CD8-positive, alpha-beta memory T cell (primary cell): ENCODE data around the gene PTCD1. TPM values are rescaled to one million over a fixed set of nuclear protein-coding genes. Genes with fewer than 3 reads are reported as not detected.

Source experiments
- CTCF ChIA-PET: fragments of 350-600 bp; sonication (Branson Sonifier 250); formaldehyde crosslinking; loops from one replicate; lab custom pipeline; 2021; ENCODE audit warnings: antibody characterized with exemption; lab: Charles Lee
- POLR2A ChIA-PET: fragments of 350-600 bp; sonication (Branson Sonifier 250); formaldehyde crosslinking; loops from one replicate; lab custom pipeline; 2021; ENCODE audit warnings: antibody characterized with exemption; lab: Charles Lee
- DNase-seq, 5 donors: peaks; one replicate each; pipeline versions ENCODE4 v3.0.0 to v3.0.0-alpha.2; 2020 to 2022; ENCODE audit warnings: mixed read lengths in 1 of 5
- H3K27ac ChIP-seq: one replicate; pipeline ENCODE4 v1.7.0; 2013; ENCODE audit warnings: low read depth, mild to moderate bottlenecking, low read length, moderate library complexity
- H3K27me3 ChIP-seq: 2 replicates; pipeline ENCODE4 v1.7.0; 2013; ENCODE audit warnings: low read length, mild to moderate bottlenecking; ENCODE audit not compliant: insufficient read depth, poor library complexity, severe bottlenecking
- H3K36me3 ChIP-seq: 2 replicates; pipeline ENCODE4 v1.7.0; 2013; ENCODE audit warnings: mild to moderate bottlenecking, low read length, moderate library complexity; ENCODE audit not compliant: insufficient read depth
- H3K4me1 ChIP-seq: 2 replicates; pipeline ENCODE4 v1.7.0; 2013; ENCODE audit warnings: mild to moderate bottlenecking, low read length, moderate library complexity; ENCODE audit not compliant: insufficient read depth
- H3K4me3 ChIP-seq: 2 replicates; pipeline ENCODE4 v1.7.0; 2013; ENCODE audit warnings: mild to moderate bottlenecking, low read length
- H3K9me3 ChIP-seq: 2 replicates; pipeline ENCODE4 v1.7.0; 2013; ENCODE audit warnings: mild to moderate bottlenecking, low read length
- H3K27ac Mint-ChIP-seq, 8 donors: one replicate each; pipeline ENCODE4 v1.8.0; 2020 to 2021; ENCODE audit warnings: mixed read lengths in 8 of 8, mild to moderate bottlenecking in 6 of 8, inconsistent platforms in 3 of 8, moderate library complexity in 3 of 8
- H3K27me3 Mint-ChIP-seq, 2 donors: one replicate each; pipeline ENCODE4 v1.8.0; 2020 to 2021; ENCODE audit warnings: mixed read lengths in 2 of 2, mild to moderate bottlenecking in 1 of 2, moderate library complexity in 1 of 2
- H3K36me3 Mint-ChIP-seq, 3 donors: one replicate each; pipeline ENCODE4 v1.8.0; 2020 to 2021; ENCODE audit warnings: mixed read lengths in 3 of 3, inconsistent platforms in 1 of 3, mild to moderate bottlenecking in 1 of 3
- H3K4me1 Mint-ChIP-seq, 3 donors: one replicate each; pipeline ENCODE4 v1.8.0; 2020 to 2021; ENCODE audit warnings: mixed read lengths in 3 of 3, inconsistent platforms in 1 of 3, mild to moderate bottlenecking in 1 of 3
- H3K4me3 Mint-ChIP-seq, 7 donors: one replicate each; pipeline ENCODE4 v1.8.0; 2020 to 2021; ENCODE audit warnings: mixed read lengths in 7 of 7, mild to moderate bottlenecking in 6 of 7, moderate library complexity in 4 of 7, inconsistent platforms in 2 of 7
- H3K9me3 Mint-ChIP-seq, 5 donors: one replicate each; pipeline ENCODE4 v1.8.0; 2020 to 2022; ENCODE audit warnings: mixed read lengths in 5 of 5, mild to moderate bottlenecking in 3 of 5, moderate library complexity in 2 of 5, inconsistent platforms in 1 of 5
- polyA plus RNA-seq: library from polyadenylated mRNA; unstranded; fragments of 300-500 nt; fragmentation: Illumina TruSeq; gene quantifications from one replicate; pipeline ENCODE4 v1.2.3, GENCODE V29; 2021
- total RNA-seq, 2 experiments: library from RNA; stranded (reverse); gene quantifications; one replicate each; pipeline ENCODE4 v1.2.3, GENCODE V29; 2021

PTCD1 gene
- total RNA-seq (10 to 100 TPM in 1 of 2 experiments, 1 to 10 TPM in 1; 8.4 to 11.4 TPM), polyA plus RNA-seq (4.5 TPM)

DNA sequence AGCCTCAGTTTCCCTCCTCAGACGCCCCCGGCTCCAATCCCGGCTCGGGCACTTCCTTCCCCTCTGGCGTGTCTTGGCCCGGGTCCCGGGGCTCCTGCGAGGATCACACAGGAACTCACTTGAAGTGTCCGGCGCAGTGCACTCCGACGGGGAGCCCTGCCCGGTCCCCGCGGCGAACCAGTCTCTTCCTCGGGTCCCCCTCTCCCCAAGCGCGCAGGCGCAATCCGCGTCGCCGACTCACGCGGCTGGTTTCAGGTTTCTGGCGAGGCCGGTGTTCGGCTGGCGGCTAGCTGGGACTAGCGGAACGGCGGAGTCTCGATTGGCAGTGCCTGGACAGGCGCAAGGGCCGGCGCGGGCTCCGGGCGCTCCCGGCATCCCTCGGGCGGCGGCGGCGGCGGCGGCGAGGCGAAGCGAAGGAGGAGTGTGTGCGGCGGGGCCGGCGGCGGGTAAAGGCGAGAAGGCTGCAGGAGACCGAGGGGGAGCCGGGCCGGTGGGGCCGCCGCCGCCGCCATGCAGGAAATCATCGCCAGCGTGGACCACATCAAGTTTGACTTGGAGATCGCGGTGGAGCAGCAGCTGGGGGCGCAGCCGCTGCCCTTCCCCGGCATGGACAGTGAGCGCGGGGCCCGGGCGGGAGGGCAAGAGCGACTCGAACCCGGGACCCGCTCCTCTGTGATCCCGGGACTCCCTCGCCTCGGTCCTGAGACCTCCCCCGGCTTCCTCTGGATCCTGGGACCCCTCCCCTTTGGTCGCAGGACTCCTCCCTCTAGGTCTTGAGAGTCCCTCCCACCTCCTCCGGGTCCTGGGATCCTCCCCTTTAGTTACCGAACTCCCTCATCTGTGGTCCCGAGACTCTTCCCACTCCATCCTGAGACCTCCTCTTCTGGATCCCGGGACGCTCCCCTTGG lies at the start of gene PTCD1, which contains the start of gene CPSF4:
TSS of gene PTCD1 (minus strand) at position 226 of the 908 bp plus-strand sequence. CDS start 3,556 bp downstream, outside the sequence.
TSS of gene CPSF4 (plus strand) at position 371 of the 908 bp plus-strand sequence. CDS start at position 511, 140 bp downstream.
- Histone ChIP-seq H3K27ac (peak within 1 kb of the TSS; percentile 84), H3K4me3 (peak within 1 kb of the TSS; percentile 90), H3K27me3 (no peaks in the 10 kb centered on the region), H3K9me3 (no peaks in the 10 kb centered on the region), H3K4me1 (peaks cover 11% of the 10 kb centered on the region), H3K36me3 (no peaks in the 10 kb centered on the region)
- Mint-ChIP-seq H3K9me3 (no peaks in the 10 kb centered on the region), H3K27me3 (no peaks in the 10 kb centered on the region), H3K4me3 (peak within 1 kb of the TSS; percentile 94 to 99 (median 97)), H3K4me1 (peaks cover 26 to 46% (median 36%) of the 10 kb centered on the region in 3 donors), H3K27ac (peak within 1 kb of the TSS; percentile 84 to 98 (median 94)), H3K36me3 (peaks cover 0 to 33% (median 2%) of the 10 kb centered on the region in 3 donors)
- DNase-seq = peak; percentile 76 to 90 (median 81)
- ChIA-PET POLR2A (interaction anchor here (0.5 to 2.0 kb wide), 12 partner anchors 8 to 1003 kb away, joined by 3 to 10 read pairs (median 4); partner anchors contain the start of genes ARPC1A, BUD31, PDAP1 and ZKSCAN5), CTCF (interaction anchor here (1.8 kb wide), 1 partner anchor 10 kb away, joined by 6 read pairs; no protein-coding TSS in a partner anchor)

DNA sequence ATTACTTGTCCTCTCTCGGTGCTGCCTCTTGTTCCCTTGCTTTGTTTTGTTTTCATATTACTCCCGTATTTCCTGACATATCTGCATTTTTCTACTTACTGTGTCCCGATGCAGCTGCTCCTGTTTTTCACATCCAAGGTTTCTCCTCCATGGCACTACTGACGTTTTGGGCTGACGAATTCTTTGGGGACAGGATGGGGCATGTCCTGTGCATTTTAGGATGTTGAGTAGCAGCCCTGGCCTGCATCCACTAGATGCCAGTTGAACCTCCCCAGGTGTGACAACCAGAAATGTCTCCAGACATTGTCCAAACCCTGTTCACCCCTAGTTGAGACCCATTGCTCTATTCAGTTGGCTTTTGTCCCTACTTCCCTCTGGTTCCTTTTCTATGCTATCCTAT lies 46.5 kb upstream of the PTCD1 start:
- H3K36me3 Mint-ChIP-seq = peaks cover 0 to 54% (median 6%) of the 10 kb centered on the region in 3 donors

DNA sequence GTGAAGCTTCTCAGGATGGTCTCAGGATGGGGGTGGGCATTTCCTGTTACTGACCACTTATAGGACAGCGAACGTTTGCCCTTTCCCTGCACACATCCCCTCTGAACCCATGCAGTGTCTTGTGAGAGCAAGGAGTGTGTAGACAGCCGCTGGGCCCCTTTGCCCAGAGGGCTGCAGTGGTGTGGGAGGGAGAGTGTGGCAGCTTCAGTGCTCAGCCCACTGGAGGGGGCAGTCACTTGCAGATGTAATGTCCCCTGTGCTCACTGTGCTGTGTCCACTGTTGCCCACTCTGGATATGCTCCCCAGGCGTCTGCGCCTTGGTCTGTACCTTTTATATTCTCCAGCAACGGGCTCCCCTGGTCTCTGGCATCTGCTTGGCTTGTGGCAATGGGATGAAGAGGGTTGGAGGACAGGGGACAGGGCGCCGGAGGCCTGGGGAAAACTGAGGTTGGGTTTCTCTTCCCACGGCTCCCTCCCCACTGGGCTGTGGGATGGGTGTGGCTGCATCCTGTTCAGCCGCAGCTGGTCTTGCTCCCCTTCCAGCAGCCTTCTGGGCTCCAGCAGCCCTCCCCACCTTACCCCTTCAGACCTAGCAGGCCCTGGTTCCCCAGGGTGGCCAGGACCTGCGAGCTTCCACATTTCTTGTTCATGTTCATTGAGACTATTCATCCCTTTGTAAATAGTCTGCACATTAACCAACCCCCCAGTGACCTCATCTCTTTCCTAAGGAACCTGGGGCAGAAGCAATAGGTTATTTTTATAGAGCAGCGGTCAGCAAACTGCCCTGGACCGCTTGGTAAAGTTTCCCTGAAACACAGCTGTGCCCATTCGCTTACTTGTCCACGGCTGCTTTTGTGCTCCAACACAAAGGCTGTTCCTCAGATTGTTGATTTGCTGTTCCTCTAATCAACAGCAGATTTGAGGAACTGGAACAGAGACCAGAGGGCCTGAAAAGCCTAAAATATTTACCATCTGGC lies 40.2 kb upstream of the PTCD1 start:
- peak overlapping the region; percentile 47 to 82 (median 70) for H3K27ac Mint-ChIP-seq
- no peak overlapping the region for H3K27ac ChIP-seq
- CTCF ChIA-PET = no interaction called here

More for the DNA sequence above, 46.5 kb upstream of the PTCD1 start:
- ChIA-PET POLR2A (no interaction called here), CTCF (no interaction called here)
- H3K27me3 Mint-ChIP-seq = no peaks in the 10 kb centered on the region
- DNase-seq = no peak
- H3K4me1 Mint-ChIP-seq = peaks cover 0 to 10% (median 9%) of the 10 kb centered on the region in 3 donors
- H3K4me1 ChIP-seq = no peaks in the 10 kb centered on the region
- no peak overlapping the region for H3K4me3 ChIP-seq
- no peaks in the 10 kb centered on the region for H3K27me3 ChIP-seq
- H3K9me3 ChIP-seq = no peaks in the 10 kb centered on the region
- no peaks in the 10 kb centered on the region for H3K9me3 Mint-ChIP-seq
- no peak overlapping the region for H3K27ac ChIP-seq
- no peaks in the 10 kb centered on the region for H3K36me3 ChIP-seq
- no peak overlapping the region for H3K27ac Mint-ChIP-seq
- H3K4me3 Mint-ChIP-seq = no peak overlapping the region

GRCh38 chr7:99476107-99476506 lies 37.5 kb upstream of the PTCD1 start:
- H3K27ac Mint-ChIP-seq = peak overlapping the region in 3 of 8 donors; percentile 25 to 68 (median 50)
- POLR2A ChIA-PET = interaction anchor here (0.6 to 1.4 kb wide), 2 partner anchors 29 to 85 kb away, joined by 3 to 8 read pairs; partner anchors contain the start of gene ZKSCAN5
- H3K4me1 ChIP-seq = peaks cover 27% of the 10 kb centered on the region

More for the DNA sequence above, 40.2 kb upstream of the PTCD1 start:
- Histone ChIP-seq H3K36me3 (peaks cover 8% of the 10 kb centered on the region), H3K9me3 (no peaks in the 10 kb centered on the region), H3K4me3 (no peak overlapping the region), H3K4me1 (peaks cover 20% of the 10 kb centered on the region), H3K27me3 (no peaks in the 10 kb centered on the region)
- POLR2A ChIA-PET = no interaction called here
- Mint-ChIP-seq H3K27me3 (no peaks in the 10 kb centered on the region), H3K4me1 (peaks cover 22 to 36% (median 23%) of the 10 kb centered on the region in 3 donors), H3K9me3 (no peaks in the 10 kb centered on the region), H3K36me3 (peaks cover 0 to 40% (median 0%) of the 10 kb centered on the region in 3 donors), H3K4me3 (peak overlapping the region in 4 of 7 donors; percentile 11 to 47 (median 28))
- DNase-seq = no peak

GRCh38 chr7:99473315-99473596 lies 34.7 kb upstream of the PTCD1 start:
- peaks cover 30 to 43% (median 31%) of the 10 kb centered on the region in 3 donors for H3K4me1 Mint-ChIP-seq
- Histone ChIP-seq H3K27ac (peak overlapping the region; percentile 78), H3K36me3 (no peaks in the 10 kb centered on the region), H3K4me3 (peak overlapping the region; percentile 83), H3K27me3 (no peaks in the 10 kb centered on the region), H3K9me3 (no peaks in the 10 kb centered on the region), H3K4me1 (peaks cover 15% of the 10 kb centered on the region)
- peak overlapping the region; percentile 86 to 97 (median 94) for H3K4me3 Mint-ChIP-seq
- H3K27me3 Mint-ChIP-seq = peaks cover 0 to 3% of the 10 kb centered on the region in 2 donors
- ChIA-PET CTCF (interaction anchor here (1.1 to 1.9 kb wide), 2 partner anchors 27 to 32 kb away, joined by 3 to 6 read pairs; partner anchors contain the start of genes ZKSCAN5 and ZNF394), POLR2A (interaction anchor here (1.4 kb wide), 1 partner anchor 26 kb away, joined by 4 read pairs; the partner anchor contains the start of gene ZNF394)
- DNase-seq = no peak
- H3K9me3 Mint-ChIP-seq = no peaks in the 10 kb centered on the region
- H3K27ac Mint-ChIP-seq = peak overlapping the region; percentile 52 to 95 (median 87)
- H3K36me3 Mint-ChIP-seq = peaks cover 0 to 19% (median 0%) of the 10 kb centered on the region in 3 donors

More at GRCh38 chr7:99476107-99476506, 37.5 kb upstream of the PTCD1 start:
- Mint-ChIP-seq H3K4me1 (peaks cover 36 to 53% (median 38%) of the 10 kb centered on the region in 3 donors), H3K4me3 (no peak overlapping the region), H3K27me3 (no peaks in the 10 kb centered on the region), H3K9me3 (no peaks in the 10 kb centered on the region), H3K36me3 (peaks cover 0 to 37% (median 0%) of the 10 kb centered on the region in 3 donors)
- no peak overlapping the region for H3K27ac ChIP-seq
- DNase-seq = no peak
- no peak overlapping the region for H3K4me3 ChIP-seq
- peaks cover 8% of the 10 kb centered on the region for H3K36me3 ChIP-seq
- H3K9me3 ChIP-seq = no peaks in the 10 kb centered on the region
- H3K27me3 ChIP-seq = no peaks in the 10 kb centered on the region
- CTCF ChIA-PET = interaction anchor here (0.9 kb wide), 1 partner anchor 12 kb away, joined by 3 read pairs; no protein-coding TSS in a partner anchor

DNA sequence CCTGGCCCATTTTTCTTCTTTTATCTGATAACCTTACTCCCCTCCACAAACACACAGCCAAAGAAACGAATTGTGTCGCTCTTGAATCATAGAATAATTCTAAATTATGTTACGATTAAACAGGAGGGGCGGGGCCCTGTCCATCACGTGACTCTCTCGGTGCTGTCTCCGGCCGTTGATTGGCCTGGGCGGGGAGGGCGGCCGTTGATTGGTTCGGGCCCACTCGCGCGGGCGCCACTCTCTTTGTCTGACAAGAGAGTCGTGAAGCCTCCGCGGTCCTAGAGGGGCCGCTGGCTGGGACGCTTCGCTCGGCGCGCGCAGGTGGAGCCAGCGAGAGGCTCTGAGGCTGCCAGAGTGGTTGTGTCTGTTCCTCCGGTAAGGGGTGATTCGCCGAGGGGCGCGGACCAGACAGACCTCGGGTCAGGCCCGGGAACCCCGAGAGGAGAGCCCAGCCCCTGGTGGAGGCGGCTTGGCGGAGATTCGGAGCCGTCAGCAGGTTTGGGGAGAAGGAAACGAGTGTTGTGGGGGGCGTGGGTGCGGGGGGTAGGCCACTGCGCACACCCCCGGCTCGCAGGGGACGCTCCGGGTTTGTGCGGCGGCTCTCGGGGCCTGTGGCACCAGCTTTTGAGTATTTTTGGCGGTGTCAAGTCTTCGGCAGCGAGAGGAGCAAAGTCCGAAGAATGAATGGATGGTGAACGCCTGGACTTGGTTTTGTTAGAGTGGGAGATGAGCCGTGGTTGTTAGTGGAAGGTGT lies 34.1 kb upstream of the PTCD1 start, which contains the start of gene ZNF789:
TSS of gene ZNF789 (plus strand) at position 330 of the 754 bp plus-strand sequence. CDS start 3,567 bp downstream, outside the sequence.
- H3K36me3 ChIP-seq = no peaks in the 10 kb centered on the region
- peak within 1 kb of the TSS; percentile 75 to 97 (median 94) for H3K27ac Mint-ChIP-seq
- ChIA-PET POLR2A (no interaction called here), CTCF (interaction anchor here (0.9 to 1.9 kb wide), 3 partner anchors 28 to 101 kb away, joined by 3 to 6 read pairs (median 3); partner anchors contain the start of genes ZKSCAN5 and ZNF394)
- peaks cover 0 to 16% (median 0%) of the 10 kb centered on the region in 3 donors for H3K36me3 Mint-ChIP-seq
- peak within 1 kb of the TSS; percentile 83 for H3K4me3 ChIP-seq
- no peaks in the 10 kb centered on the region for H3K9me3 ChIP-seq
- H3K9me3 Mint-ChIP-seq = no peaks in the 10 kb centered on the region
- H3K27me3 ChIP-seq = no peaks in the 10 kb centered on the region
- peak; percentile 92 to 98 (median 98) for DNase-seq
- H3K27me3 Mint-ChIP-seq = peaks cover 0 to 3% of the 10 kb centered on the region in 2 donors
- peak within 1 kb of the TSS; percentile 78 for H3K27ac ChIP-seq
- H3K4me1 ChIP-seq = peaks cover 10% of the 10 kb centered on the region
- H3K4me1 Mint-ChIP-seq = peaks cover 25 to 37% (median 27%) of the 10 kb centered on the region in 3 donors
- peak within 1 kb of the TSS; percentile 86 to 97 (median 94) for H3K4me3 Mint-ChIP-seq
